Ascending aorta (tissue), 2 donors: ENCODE results near the gene UBE2J1. TPM values are rescaled to one million over a fixed set of nuclear protein-coding genes. Genes with fewer than 3 reads are reported as not detected.

Source experiments
- DNase-seq, 2 donors: peaks; one replicate each; pipeline ENCODE4 v3.0.0-alpha.2; 2019; ENCODE audit warnings: low spot score in 2 of 2
- H3K27ac ChIP-seq, 2 donors: fragments of 200-600 bp; sonication (generic); one replicate each; pipeline ENCODE4 v1.5.1; 2016 to 2017; ENCODE audit warnings: mild to moderate bottlenecking in 1 of 2
- H3K27me3 ChIP-seq: fragments of 200-600 bp; sonication (generic); one replicate; pipeline ENCODE4 v1.5.1; 2017
- H3K36me3 ChIP-seq, 2 donors: fragments of 200-600 bp; sonication (generic); one replicate each; pipeline ENCODE4 v1.5.1; 2016
- H3K4me1 ChIP-seq, 2 donors: fragments of 200-600 bp; sonication (generic); one replicate each; pipeline ENCODE4 v1.5.1; 2016 to 2017; ENCODE audit warnings: mild to moderate bottlenecking in 1 of 2
- H3K4me3 ChIP-seq, 2 donors: fragments of 200-600 bp; sonication (generic); one replicate each; pipeline ENCODE4 v1.5.1; 2016 to 2017; ENCODE audit warnings: mild to moderate bottlenecking in 1 of 2
- H3K9me3 ChIP-seq, 2 donors: fragments of 200-600 bp; sonication (generic); one replicate each; pipeline ENCODE4 v1.5.1; 2016
- intact Hi-C: fragments of 100-400 bp; cut with DNase I; formaldehyde crosslinking; loops from one replicate; pipeline ENCODE4 v1.15.1; 2023
- total RNA-seq: library from RNA; depleted of rRNA; stranded (reverse); fragments of >200 nt; gene quantifications from one replicate; pipeline ENCODE4 v1.1.0, GENCODE V29; 2016
- TF ChIP-seq, protein P1 (sequence below), 3 experiments: fragments of 200-600 bp in 2 of 3; fragments of 450-650 bp in 1 of 3; sonication (generic) in 2 of 3; IDR thresholded peaks; one replicate each; pipeline ENCODE4 v1.5.1; 2016 to 2019; ENCODE audit warnings: antibody characterized with exemption in 3 of 3, mild to moderate bottlenecking in 1 of 3, moderate library complexity in 1 of 3

UBE2J1 gene
- total RNA-seq, 1 donor from 2014 or later = 29.5 TPM

DNA sequence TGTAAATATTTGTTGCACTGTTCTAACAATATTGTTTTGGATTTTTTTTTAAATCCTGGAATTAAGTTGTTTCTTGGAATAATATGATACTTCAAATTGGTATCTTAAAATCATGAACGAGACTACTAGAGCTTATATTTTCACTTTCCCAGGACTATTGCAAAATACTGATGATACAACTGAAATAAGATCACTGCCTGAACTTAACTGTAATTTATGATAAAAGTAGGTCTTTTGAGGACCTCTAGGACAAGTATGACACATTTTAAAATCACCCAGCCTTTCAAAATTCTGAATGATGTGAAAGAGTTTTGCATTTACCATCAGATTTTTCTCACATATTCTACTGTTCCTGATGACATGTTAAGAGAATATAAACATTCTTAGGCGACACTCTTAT is 8.6 kb upstream of the UBE2J1 start:
- intact Hi-C loops = no loop called here
- H3K9me3 ChIP-seq = no peaks in the 10 kb centered on the region
- no peaks in the 10 kb centered on the region for H3K36me3 ChIP-seq
- DNase-seq = no peak
- TF ChIP-seq, protein P1, sequence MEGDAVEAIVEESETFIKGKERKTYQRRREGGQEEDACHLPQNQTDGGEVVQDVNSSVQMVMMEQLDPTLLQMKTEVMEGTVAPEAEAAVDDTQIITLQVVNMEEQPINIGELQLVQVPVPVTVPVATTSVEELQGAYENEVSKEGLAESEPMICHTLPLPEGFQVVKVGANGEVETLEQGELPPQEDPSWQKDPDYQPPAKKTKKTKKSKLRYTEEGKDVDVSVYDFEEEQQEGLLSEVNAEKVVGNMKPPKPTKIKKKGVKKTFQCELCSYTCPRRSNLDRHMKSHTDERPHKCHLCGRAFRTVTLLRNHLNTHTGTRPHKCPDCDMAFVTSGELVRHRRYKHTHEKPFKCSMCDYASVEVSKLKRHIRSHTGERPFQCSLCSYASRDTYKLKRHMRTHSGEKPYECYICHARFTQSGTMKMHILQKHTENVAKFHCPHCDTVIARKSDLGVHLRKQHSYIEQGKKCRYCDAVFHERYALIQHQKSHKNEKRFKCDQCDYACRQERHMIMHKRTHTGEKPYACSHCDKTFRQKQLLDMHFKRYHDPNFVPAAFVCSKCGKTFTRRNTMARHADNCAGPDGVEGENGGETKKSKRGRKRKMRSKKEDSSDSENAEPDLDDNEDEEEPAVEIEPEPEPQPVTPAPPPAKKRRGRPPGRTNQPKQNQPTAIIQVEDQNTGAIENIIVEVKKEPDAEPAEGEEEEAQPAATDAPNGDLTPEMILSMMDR (IDR thresholded peaks at IDR 0.05) = no peak
- no peak overlapping the region for H3K4me3 ChIP-seq
- no peak overlapping the region for H3K27ac ChIP-seq
- H3K27me3 ChIP-seq = no peaks in the 10 kb centered on the region
- no peaks in the 10 kb centered on the region for H3K4me1 ChIP-seq

DNA sequence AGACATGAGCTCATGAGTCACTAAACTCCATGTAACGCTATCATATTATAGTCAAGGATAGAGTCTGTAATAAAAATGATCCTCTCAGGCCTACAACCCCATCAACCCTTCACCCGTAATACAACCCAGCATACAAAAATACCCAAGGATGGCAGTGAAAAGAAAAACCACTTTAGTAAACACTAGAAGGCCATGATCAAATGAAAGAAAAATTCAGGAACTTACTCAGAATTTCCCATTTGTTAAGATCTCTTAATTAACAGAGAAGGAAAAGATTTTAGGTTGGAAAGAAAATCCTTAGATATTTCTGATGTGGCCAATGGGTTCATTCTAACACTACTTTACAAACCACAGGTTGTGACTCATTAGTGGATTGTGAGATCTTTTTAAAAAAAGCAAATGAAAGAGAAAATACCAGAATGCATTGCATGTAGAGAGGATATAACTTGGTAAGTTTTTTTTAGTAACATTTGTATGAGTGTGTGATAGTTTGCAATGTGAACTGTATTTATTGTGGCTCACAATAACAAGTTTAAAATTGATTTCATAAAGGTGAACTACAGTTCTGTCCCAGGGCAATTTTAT is 8.0 kb upstream of the UBE2J1 start:
- Histone ChIP-seq H3K27me3 (no peaks in the 10 kb centered on the region), H3K9me3 (no peaks in the 10 kb centered on the region), H3K27ac (no peak overlapping the region), H3K4me3 (no peak overlapping the region), H3K4me1 (no peaks in the 10 kb centered on the region), H3K36me3 (no peaks in the 10 kb centered on the region)
- TF ChIP-seq, protein P1 (IDR thresholded peaks at IDR 0.05) = no peak
- no peak for DNase-seq
- intact Hi-C loops = no loop called here

DNA sequence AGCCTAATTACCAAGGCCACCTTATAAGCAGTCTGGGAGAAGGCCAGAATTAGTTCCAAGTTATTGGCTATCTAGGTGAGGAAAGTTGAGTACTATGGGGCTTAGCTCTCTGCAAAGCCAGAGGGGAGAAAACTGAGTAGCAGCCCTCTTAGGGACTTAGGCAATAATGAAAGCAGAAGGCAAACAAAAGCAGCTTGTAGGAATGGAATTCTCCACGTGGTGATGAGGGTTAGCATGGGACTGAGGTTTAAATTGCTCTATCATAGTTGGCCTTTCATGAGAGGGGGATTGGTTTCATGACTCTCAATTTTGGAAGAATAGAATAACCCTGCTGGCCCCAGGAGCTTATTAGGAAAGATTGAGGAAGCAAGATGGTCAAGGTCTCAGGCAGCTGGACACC is 7.0 kb upstream of the UBE2J1 start:
- Histone ChIP-seq H3K9me3 (no peaks in the 10 kb centered on the region), H3K27ac (no peak overlapping the region), H3K36me3 (no peaks in the 10 kb centered on the region), H3K27me3 (no peaks in the 10 kb centered on the region), H3K4me1 (no peaks in the 10 kb centered on the region), H3K4me3 (no peak overlapping the region)
- no peak for DNase-seq
- TF ChIP-seq, protein P1 (IDR thresholded peaks at IDR 0.05) = no peak
- intact Hi-C loops = no loop called here

DNA sequence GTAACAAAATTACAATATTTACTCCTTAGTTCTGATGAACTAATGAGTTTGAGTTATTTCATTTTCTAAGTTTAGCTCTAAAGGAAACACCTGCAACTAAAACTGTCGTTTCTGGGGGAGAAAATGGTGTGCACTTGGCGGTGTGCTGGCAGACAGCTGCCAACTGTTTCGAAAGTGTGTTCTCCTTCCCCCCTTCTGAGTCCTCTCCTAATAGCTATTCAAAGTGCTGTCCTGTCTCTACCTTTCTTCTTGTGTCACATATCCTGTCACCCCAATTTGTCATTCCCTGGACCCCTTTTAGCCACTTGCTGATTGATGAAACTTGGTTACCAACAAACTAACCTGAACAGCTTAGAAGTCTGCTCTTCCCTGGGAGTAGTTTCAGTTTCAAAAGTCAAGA is 4.9 kb upstream of the UBE2J1 start:
- no peak for DNase-seq
- TF ChIP-seq, protein P1 (IDR thresholded peaks at IDR 0.05) = no peak
- no peaks in the 10 kb centered on the region for H3K36me3 ChIP-seq
- H3K27ac ChIP-seq = no peak overlapping the region
- intact Hi-C loops = no loop called here
- H3K27me3 ChIP-seq = no peaks in the 10 kb centered on the region
- no peaks in the 10 kb centered on the region for H3K9me3 ChIP-seq
- H3K4me1 ChIP-seq = peaks cover 0 to 5% of the 10 kb centered on the region in 2 donors
- H3K4me3 ChIP-seq = no peak overlapping the region

DNA sequence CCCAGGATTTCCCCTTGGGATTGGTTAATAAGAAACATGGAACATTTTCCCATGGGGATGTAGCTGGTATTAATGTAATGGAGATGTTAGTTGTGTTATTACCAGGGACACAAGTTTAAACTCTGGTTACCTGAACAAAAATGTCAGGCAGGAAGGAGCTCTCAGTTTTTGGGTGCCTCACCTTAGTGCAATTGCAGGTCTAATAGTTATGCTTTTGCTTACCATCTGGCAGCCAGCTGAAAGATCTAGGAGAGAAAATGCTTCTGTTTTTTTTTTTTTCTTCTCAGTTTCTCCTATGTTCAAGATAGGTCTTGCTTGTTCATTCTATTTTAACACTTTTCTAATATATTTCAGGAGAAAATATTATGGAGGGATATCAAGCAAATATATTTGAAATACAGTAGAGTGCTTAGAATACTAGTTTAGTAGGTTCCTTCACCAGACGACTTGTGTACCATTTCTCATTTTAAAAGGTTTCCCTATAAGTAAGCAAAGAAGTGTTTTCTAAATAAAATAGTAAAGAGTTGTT is 4.2 kb upstream of the UBE2J1 start:
- H3K4me1 ChIP-seq = peaks cover 0 to 5% of the 10 kb centered on the region in 2 donors
- no peak overlapping the region for H3K4me3 ChIP-seq
- no peak overlapping the region for H3K27ac ChIP-seq
- H3K9me3 ChIP-seq = no peaks in the 10 kb centered on the region
- H3K36me3 ChIP-seq = no peaks in the 10 kb centered on the region
- no peaks in the 10 kb centered on the region for H3K27me3 ChIP-seq
- TF ChIP-seq, protein P1 (IDR thresholded peaks at IDR 0.05) = no peak
- no peak for DNase-seq
- intact Hi-C loops = no loop called here
